PFSK-1 (cell line): ENCODE results near the gene APBA2.

Experiments
- FOXP2 ChIP-seq: optimal IDR thresholded peaks from 2 replicates; pipeline ENCODE3; 2011; ENCODE audit warnings: borderline replicate concordance, control low read depth, inconsistent platforms; ENCODE audit not compliant: insufficient read depth; ENCODE audit errors: extremely low read length, extremely low read depth
- POLR2AphosphoS5 ChIP-seq: IDR thresholded peaks from 2 replicates; pipeline ENCODE4 v1.6.1; 2012; ENCODE audit warnings: low read depth, mild to moderate bottlenecking, control low read depth, low read length, moderate library complexity
- TAF1 ChIP-seq: IDR thresholded peaks from 2 replicates; pipeline ENCODE4 v1.6.1; 2012; ENCODE audit warnings: low read length, control low read depth, borderline replicate concordance; ENCODE audit not compliant: insufficient read depth
- TF ChIP-seq, protein P1 (sequence below), 2 experiments: IDR thresholded peaks; 2 replicates each; pipeline versions ENCODE4 v1.6.1 to v1.8.0; 2011 to 2012; ENCODE audit warnings: low read depth in 2 of 2, low read length in 2 of 2, control low read depth in 1 of 2, inconsistent platforms in 1 of 2, mild to moderate bottlenecking in 1 of 2, moderate library complexity in 1 of 2; ENCODE audit not compliant: insufficient read depth in 1 of 2

GRCh38 chr15:28960979-28961378 is 75.2 kb downstream of the APBA2 start:
- no peak for TF ChIP-seq TAF1
- no peak for TF ChIP-seq POLR2AphosphoS5
- TF ChIP-seq, protein P1, sequence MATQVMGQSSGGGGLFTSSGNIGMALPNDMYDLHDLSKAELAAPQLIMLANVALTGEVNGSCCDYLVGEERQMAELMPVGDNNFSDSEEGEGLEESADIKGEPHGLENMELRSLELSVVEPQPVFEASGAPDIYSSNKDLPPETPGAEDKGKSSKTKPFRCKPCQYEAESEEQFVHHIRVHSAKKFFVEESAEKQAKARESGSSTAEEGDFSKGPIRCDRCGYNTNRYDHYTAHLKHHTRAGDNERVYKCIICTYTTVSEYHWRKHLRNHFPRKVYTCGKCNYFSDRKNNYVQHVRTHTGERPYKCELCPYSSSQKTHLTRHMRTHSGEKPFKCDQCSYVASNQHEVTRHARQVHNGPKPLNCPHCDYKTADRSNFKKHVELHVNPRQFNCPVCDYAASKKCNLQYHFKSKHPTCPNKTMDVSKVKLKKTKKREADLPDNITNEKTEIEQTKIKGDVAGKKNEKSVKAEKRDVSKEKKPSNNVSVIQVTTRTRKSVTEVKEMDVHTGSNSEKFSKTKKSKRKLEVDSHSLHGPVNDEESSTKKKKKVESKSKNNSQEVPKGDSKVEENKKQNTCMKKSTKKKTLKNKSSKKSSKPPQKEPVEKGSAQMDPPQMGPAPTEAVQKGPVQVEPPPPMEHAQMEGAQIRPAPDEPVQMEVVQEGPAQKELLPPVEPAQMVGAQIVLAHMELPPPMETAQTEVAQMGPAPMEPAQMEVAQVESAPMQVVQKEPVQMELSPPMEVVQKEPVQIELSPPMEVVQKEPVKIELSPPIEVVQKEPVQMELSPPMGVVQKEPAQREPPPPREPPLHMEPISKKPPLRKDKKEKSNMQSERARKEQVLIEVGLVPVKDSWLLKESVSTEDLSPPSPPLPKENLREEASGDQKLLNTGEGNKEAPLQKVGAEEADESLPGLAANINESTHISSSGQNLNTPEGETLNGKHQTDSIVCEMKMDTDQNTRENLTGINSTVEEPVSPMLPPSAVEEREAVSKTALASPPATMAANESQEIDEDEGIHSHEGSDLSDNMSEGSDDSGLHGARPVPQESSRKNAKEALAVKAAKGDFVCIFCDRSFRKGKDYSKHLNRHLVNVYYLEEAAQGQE (IDR thresholded peaks at IDR 0.05; ENCODE audit: insufficient read depth in 1 of 2, low read depth in 2 of 2, low read length in 2 of 2) = no peak
- TF ChIP-seq FOXP2 = no peak
